Measurements from ENCODE around the gene OTOG.

OTOG gene

GRCh38 chr11:17508306-17508705 lies 38.8 kb upstream of the OTOG start:
- Histone ChIP-seq H3K79me2 (ENCODE audit: control insufficient read depth, low read length) (no peaks in the 10 kb centered on the region), H3K4me1 (ENCODE audit: control insufficient read depth, low read length) (no peaks in the 10 kb centered on the region), H3K27ac (ENCODE audit: low read depth, low read length) (no peak overlapping the region), H4K20me1 (ENCODE audit: control insufficient read depth, insufficient read depth, low read depth, low read length) (no peaks in the 10 kb centered on the region), H3K27me3 (ENCODE audit: control insufficient read depth, low read length) (peaks cover 20% of the 10 kb centered on the region; the same call in 1 of the 2 replicates), H3K9me3 (ENCODE audit: control insufficient read depth, insufficient read depth, low read length) (no peaks in the 10 kb centered on the region), H3K9me2 (replicated peaks; ENCODE audit: control insufficient read depth, low read length) (no peaks in the 10 kb centered on the region), H3K4me2 (ENCODE audit: low read length) (no peak overlapping the region), H3K4me3 (ENCODE audit: low read length) (no peak overlapping the region), H3F3A (ENCODE audit: control insufficient read depth, insufficient read depth) (no peaks in the 10 kb centered on the region), H3K36me3 (ENCODE audit: control insufficient read depth, low read length) (no peaks in the 10 kb centered on the region)
- TF ChIP-seq, protein P1, sequence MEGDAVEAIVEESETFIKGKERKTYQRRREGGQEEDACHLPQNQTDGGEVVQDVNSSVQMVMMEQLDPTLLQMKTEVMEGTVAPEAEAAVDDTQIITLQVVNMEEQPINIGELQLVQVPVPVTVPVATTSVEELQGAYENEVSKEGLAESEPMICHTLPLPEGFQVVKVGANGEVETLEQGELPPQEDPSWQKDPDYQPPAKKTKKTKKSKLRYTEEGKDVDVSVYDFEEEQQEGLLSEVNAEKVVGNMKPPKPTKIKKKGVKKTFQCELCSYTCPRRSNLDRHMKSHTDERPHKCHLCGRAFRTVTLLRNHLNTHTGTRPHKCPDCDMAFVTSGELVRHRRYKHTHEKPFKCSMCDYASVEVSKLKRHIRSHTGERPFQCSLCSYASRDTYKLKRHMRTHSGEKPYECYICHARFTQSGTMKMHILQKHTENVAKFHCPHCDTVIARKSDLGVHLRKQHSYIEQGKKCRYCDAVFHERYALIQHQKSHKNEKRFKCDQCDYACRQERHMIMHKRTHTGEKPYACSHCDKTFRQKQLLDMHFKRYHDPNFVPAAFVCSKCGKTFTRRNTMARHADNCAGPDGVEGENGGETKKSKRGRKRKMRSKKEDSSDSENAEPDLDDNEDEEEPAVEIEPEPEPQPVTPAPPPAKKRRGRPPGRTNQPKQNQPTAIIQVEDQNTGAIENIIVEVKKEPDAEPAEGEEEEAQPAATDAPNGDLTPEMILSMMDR (IDR thresholded peaks at IDR 0.05; ENCODE audit: low read depth, low read length, poor library complexity, severe bottlenecking), result no peak
- no peak for TF ChIP-seq EZH2phosphoT487 (IDR thresholded peaks at IDR 0.05; ENCODE audit: borderline replicate concordance, low read length)

- Histone ChIP-seq H3K4me3 (ENCODE audit: low read length) (no peak overlapping the region), H3K36me3 (ENCODE audit: control insufficient read depth, low read length) (no peaks in the 10 kb centered on the region), H3K27me3 (ENCODE audit: control insufficient read depth, low read length) (peaks cover 20% of the 10 kb centered on the region; the same call in 1 of the 2 replicates), H3K9me3 (ENCODE audit: control insufficient read depth, insufficient read depth, low read length) (no peaks in the 10 kb centered on the region), H3K79me2 (ENCODE audit: control insufficient read depth, low read length) (no peaks in the 10 kb centered on the region), H3K4me2 (ENCODE audit: low read length) (no peak overlapping the region), H3F3A (ENCODE audit: control insufficient read depth, insufficient read depth) (no peaks in the 10 kb centered on the region), H3K4me1 (ENCODE audit: control insufficient read depth, low read length) (no peaks in the 10 kb centered on the region), H4K20me1 (ENCODE audit: control insufficient read depth, insufficient read depth, low read depth, low read length) (no peaks in the 10 kb centered on the region), H3K9me2 (replicated peaks; ENCODE audit: control insufficient read depth, low read length) (no peaks in the 10 kb centered on the region), H3K27ac (ENCODE audit: low read depth, low read length) (no peak overlapping the region)
- TF ChIP-seq EZH2phosphoT487 (IDR thresholded peaks at IDR 0.05; ENCODE audit: borderline replicate concordance, low read length), result no peak
- TF ChIP-seq, protein P1 (IDR thresholded peaks at IDR 0.05; ENCODE audit: low read depth, low read length, poor library complexity, severe bottlenecking), result no peak
Observed at GRCh38 chr11:17508791-17509190, 38.3 kb upstream of the OTOG start.

DNA sequence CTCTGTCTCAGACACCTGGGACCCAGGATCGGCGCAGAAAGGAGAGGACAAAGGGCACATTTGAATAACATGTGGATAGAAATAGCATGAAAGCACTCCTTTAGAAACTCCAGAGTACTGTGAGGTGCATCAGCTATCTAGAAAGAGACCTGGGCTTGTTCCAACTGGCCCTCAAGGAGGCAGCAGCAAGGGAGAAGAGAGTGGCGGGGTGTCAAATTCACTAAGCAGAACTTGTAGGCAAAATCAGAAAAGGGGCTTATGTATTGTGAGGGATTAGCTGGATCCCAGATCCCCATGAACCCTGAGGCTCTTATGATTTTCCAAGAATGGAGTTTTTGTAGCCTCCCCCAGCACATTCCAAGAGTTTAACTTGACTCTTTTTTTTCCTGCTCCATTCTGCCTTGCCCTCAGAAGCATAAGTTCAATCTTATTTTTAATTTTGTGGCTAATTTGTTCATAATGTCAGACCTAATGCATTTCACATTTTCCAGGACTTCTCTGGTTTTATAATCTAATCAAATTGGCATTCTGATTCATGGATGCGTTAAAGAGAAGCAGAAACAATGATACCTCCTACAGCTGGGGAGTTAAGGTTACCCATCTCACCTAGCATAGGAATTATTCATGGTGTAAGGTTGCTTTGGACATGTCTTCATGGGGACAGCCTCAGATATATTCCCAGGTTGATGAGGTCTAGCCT lies 36.4 kb upstream of the OTOG start:
- Histone ChIP-seq H3K27me3 (ENCODE audit: control insufficient read depth, low read length) (peaks cover 20% of the 10 kb centered on the region; the same call in 1 of the 2 replicates), H3K36me3 (ENCODE audit: control insufficient read depth, low read length) (no peaks in the 10 kb centered on the region), H3K9me3 (ENCODE audit: control insufficient read depth, insufficient read depth, low read length) (no peaks in the 10 kb centered on the region), H4K20me1 (ENCODE audit: control insufficient read depth, insufficient read depth, low read depth, low read length) (no peaks in the 10 kb centered on the region), H3K4me1 (ENCODE audit: control insufficient read depth, low read length) (no peaks in the 10 kb centered on the region), H3F3A (ENCODE audit: control insufficient read depth, insufficient read depth) (no peaks in the 10 kb centered on the region), H3K4me3 (ENCODE audit: low read length) (no peak overlapping the region), H3K79me2 (ENCODE audit: control insufficient read depth, low read length) (no peaks in the 10 kb centered on the region), H3K27ac (ENCODE audit: low read depth, low read length) (no peak overlapping the region), H3K4me2 (ENCODE audit: low read length) (no peak overlapping the region), H3K9me2 (replicated peaks; ENCODE audit: control insufficient read depth, low read length) (no peaks in the 10 kb centered on the region)
- TF ChIP-seq, protein P1 (IDR thresholded peaks at IDR 0.05; ENCODE audit: low read depth, low read length, poor library complexity, severe bottlenecking), result no peak
- no peak for TF ChIP-seq EZH2phosphoT487 (IDR thresholded peaks at IDR 0.05; ENCODE audit: borderline replicate concordance, low read length)

All from DOHH2 (cell line).